ENCODE measurements around the gene ATP6V0B. TPM values are rescaled to one million over a fixed set of nuclear protein-coding genes. Genes with fewer than 3 reads are reported as not detected.
A peak's percentile ranks its signal among the peaks of the same experiment; 100 is the strongest.

Gene ATP6V0B
- total RNA-seq, 1 experiment from 2014 or later, result 144 TPM

DNA sequence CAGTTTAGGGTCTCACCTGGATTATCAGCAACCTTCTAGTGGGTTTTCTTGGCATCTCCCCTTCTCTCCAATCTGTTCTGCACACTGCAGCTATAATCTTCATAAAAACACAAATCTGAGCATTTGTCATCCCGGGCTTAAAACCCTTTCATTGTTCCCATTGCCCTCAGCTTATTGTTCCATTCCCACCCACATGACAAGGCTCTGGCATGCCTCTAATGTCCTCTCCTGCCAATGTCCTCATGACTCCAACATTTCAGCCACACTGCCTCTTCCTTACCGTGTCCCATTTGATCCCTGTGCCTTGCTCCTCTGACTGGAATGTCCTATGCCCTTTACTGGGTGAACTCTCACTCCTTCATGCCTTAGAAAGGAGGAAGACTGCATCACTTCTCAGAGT is 12.4 kb upstream of the ATP6V0B start:
- in situ Hi-C loops (cut with HindIII; ENCODE audit: low pct_unique_long_range_greater_than_20kb, low sequenced_read_pairs), result no loop called here
- no peak for DNase-seq (ENCODE audit: low read depth)

- in situ Hi-C loops (cut with HindIII; ENCODE audit: low pct_unique_long_range_greater_than_20kb, low sequenced_read_pairs), result no loop called here
- no peak for DNase-seq (ENCODE audit: low read depth)
Measured at GRCh38 chr1:43963006-43963405, 11.8 kb upstream of the ATP6V0B start.

DNA sequence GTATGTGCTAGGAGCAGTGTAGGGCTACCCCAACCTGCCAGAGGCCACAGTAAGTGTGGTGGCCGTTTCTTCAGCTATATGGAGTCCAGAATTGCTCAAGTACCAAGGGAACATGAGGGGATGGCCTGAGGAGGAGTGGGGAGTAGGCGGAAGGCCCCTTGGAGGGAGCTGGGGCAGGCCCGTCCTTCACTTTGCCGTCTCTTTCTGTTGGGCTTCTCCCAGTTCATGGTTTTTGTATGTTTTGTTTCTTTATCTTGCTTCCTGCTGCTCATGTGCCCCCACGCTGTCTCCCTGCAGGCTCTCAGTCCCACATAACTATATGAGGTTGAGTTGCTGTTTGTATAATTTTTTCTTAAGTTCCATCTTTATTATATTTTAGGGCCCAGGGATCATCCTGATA is 10.9 kb upstream of the ATP6V0B start:
- in situ Hi-C loops (cut with HindIII; ENCODE audit: low pct_unique_long_range_greater_than_20kb, low sequenced_read_pairs), result no loop called here
- DNase-seq (ENCODE audit: low read depth), result no peak

GRCh38 chr1:43965316-43965715 is 9.4 kb upstream of the ATP6V0B start:
- DNase-seq (ENCODE audit: low read depth), result no peak
- in situ Hi-C loops (cut with HindIII; ENCODE audit: low pct_unique_long_range_greater_than_20kb, low sequenced_read_pairs), result no loop called here

DNA sequence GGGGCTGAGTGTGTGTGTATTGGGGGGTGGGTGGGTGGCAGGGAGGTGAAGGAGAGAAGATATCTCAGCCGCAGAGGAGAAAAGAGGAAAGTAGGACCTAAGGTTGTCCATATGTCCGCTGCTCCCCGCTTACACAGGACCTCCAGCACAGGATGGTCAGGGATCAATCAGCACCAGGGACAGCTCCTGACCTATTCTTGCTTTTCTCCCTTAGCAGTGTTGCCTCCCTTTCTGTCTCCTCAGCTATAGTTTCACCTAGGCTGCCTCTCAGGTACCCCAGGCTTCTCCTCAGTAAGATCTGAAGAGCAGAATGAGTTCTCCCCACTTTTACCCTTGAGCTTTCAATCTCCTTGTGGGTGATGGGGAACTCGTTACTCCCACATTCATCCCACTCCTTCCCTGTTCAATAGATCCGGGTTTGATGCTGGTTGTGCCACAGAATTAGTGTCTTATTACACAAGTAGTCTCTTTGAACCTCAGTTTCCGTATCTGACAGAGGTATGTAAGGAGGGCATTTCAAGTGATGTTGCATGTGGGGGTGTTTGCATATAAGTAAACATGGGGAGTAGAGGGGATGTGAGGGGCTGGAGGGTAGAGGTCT is 6.3 kb upstream of the ATP6V0B start:
- in situ Hi-C loops (cut with HindIII; ENCODE audit: low pct_unique_long_range_greater_than_20kb, low sequenced_read_pairs), result no loop called here
- DNase-seq (ENCODE audit: low read depth), result peak; percentile 39

DNA sequence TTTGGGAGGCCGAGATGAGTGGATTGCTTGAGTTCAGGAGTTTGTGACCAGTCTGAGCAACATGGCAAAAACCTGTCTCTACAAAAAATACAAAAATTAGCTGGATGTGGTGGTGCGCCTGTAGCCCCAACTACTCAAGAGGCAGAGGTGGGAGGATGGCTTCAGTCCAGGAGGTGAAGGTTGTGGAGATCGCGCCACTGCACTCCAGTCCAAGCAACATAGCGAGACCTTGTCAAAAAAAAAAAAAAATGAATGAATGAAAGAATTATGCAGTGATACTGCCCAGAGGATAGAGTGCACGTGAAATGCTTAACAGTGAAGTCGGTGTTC is 5.4 kb upstream of the ATP6V0B start:
- DNase-seq (ENCODE audit: low read depth), result no peak
- in situ Hi-C loops (cut with HindIII; ENCODE audit: low pct_unique_long_range_greater_than_20kb, low sequenced_read_pairs), result no loop called here

DNA sequence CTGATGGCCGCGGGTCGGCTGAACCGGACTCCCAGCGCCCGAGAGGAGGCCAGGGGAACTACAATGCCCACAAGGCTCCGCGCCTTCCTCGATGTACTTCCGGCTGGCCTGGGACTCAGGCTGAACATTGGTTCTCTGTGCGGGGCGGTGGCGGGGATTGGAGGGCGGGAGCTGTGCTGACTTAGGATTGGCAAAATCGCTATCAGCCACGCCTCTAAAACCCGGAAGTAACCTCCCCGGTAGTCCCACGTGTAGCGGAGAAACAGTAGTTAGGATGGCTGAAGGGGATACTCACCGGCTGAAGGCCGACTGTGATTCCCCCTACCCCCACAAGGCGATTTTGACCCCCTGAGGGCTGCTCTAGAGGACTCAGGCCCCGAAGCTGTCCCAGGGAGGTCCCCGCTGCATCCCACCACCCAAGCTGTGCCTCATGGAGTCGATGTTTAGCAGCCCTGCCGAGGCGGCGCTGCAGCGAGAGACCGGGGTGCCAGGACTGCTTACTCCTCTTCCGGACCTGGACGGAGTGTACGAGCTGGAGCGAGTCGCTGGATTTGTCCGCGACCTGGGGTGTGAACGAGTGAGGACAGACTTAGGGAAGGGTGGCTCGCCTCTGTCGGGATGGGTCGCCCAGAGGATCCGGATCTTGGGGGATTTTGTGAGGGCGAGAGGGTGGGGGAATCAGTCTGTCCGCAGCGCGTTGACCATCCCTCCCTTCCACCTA is 4.9 kb upstream of the ATP6V0B start, which contains the start of gene DPH2:
DPH2 (plus strand) TSS at position 265 of the 721 bp plus-strand sequence; CDS start at position 431, 166 bp downstream.
- DNase-seq (ENCODE audit: low read depth), result peak; percentile 83
- in situ Hi-C loops (cut with HindIII; ENCODE audit: low pct_unique_long_range_greater_than_20kb, low sequenced_read_pairs), result no loop called here

GRCh38 chr1:43970502-43970901 is 4.3 kb upstream of the ATP6V0B start:
- in situ Hi-C loops (cut with HindIII; ENCODE audit: low pct_unique_long_range_greater_than_20kb, low sequenced_read_pairs), result no loop called here
- DNase-seq (ENCODE audit: low read depth), result no peak

- in situ Hi-C loops (cut with HindIII; ENCODE audit: low pct_unique_long_range_greater_than_20kb, low sequenced_read_pairs), result no loop called here
- DNase-seq (ENCODE audit: low read depth), result no peak
Measured at GRCh38 chr1:43970911-43971310, 3.8 kb upstream of the ATP6V0B start.

DNA sequence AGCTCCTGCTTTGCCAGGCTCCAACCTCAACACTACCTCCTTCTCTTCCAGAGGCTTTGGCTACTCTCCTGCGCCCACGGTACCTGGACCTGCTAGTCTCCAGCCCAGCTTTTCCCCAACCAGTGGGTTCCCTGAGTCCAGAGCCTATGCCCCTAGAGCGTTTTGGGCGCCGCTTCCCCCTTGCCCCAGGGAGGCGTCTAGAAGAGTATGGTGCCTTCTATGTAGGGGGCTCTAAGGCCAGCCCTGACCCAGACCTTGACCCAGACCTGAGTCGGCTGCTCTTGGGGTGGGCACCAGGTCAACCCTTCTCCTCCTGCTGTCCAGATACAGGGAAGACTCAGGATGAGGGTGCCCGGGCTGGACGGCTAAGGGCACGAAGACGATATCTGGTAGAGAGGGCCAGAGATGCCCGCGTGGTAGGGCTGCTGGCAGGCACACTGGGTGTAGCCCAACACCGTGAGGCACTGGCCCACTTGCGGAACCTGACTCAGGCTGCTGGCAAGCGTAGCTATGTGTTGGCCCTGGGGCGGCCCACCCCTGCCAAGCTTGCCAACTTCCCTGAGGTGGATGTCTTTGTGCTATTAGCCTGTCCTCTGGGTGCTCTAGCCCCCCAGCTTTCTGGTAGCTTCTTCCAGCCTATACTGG is 3.3 kb upstream of the ATP6V0B start:
- in situ Hi-C loops (cut with HindIII; ENCODE audit: low pct_unique_long_range_greater_than_20kb, low sequenced_read_pairs), result no loop called here
- DNase-seq (ENCODE audit: low read depth), result no peak

DNA sequence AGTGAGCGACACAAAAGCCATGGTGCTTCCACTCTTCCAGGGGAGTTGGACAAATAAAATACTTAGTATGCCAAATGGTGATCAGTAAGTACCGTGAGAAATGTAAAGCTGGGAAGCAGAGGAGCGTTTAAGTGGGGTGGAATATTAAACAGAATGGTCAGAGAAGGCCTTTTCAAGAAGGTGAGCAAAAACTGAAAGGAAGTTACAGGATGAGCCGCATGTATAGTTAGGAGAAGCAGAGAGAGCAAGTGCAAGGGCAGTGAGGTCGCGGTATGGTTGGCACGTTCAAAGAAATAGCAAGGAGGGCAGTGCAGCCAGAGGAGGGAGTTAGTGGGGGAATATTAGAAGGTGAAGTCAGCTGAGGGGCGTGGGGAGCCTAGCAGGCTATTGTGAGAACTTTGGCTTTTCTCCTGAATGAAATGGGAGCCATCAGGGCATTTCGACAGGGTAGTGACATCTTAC is 748 bp upstream of the ATP6V0B start:
- in situ Hi-C loops (cut with HindIII; ENCODE audit: low pct_unique_long_range_greater_than_20kb, low sequenced_read_pairs), result no loop called here
- no peak for DNase-seq (ENCODE audit: low read depth)

DNA sequence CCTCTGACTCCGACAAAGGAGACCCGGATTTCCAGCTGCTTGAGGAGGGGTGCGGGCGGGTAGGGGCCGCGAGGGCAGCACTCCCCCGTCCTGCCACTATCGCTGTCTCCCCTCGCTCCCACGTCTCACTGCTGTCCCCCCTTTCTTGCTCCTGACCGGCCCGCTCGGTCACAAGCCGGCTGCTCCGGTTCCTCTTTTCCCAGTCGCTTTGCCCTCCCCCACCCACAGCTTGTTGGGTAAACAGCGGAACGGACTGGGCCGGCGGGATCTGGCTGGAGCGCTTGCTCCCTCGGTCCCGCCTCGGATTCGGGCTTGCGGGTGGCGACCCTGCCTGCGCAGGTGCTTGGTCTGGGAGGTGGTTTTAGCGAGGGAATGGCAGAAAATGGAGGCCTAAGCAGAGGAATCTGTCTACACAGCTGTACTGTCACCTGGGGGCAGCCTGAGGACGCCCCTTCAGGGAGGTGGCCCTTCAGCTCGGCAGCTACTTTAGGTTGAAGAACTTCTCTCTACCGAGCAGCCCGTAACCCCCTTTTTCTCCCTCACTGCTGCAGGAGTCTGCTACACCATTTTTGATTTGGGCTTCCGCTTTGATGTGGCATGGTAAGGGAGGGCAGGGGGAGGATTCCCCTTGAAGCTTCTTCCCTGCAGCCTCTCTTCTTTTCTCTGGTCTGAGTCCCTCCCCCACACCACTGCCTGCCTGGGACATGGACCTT is 645 bp downstream of the ATP6V0B start:
- in situ Hi-C loops (cut with HindIII; ENCODE audit: low pct_unique_long_range_greater_than_20kb, low sequenced_read_pairs), result no loop called here
- DNase-seq (ENCODE audit: low read depth), result no peak

DNA sequence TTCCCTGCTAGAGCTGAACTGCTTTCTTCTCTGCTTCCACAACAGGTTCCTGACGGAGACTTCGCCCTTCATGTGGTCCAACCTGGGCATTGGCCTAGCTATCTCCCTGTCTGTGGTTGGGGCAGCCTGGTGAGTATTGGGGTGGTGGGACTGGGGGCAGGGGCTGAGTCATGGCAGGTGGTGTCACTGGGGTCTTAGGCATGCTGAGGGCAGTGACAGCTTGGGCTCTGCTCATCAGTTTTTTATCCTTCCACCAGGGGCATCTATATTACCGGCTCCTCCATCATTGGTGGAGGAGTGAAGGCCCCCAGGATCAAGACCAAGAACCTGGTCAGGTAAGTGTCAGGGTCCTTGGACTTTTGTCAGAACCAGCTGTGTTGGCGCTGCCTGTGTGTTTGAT is 1.3 kb downstream of the ATP6V0B start:
- in situ Hi-C loops (cut with HindIII; ENCODE audit: low pct_unique_long_range_greater_than_20kb, low sequenced_read_pairs), result no loop called here
- no peak for DNase-seq (ENCODE audit: low read depth)

DNA sequence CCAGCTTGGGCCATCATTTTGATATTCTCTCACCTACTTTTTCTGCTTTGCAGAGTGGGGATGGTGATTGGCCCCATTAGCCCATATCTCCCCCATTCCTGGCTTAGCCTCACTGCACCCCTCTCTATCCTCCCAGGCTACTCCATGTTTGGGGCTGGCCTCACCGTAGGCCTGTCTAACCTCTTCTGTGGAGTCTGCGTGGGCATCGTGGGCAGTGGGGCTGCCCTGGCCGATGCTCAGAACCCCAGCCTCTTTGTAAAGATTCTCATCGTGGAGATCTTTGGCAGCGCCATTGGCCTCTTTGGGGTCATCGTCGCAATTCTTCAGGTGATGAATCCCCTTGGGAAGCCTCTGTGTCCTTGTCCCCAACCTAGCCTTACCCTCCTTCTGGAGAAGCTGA is 2.1 kb downstream of the ATP6V0B start:
- DNase-seq (ENCODE audit: low read depth), result no peak
- in situ Hi-C loops (cut with HindIII; ENCODE audit: low pct_unique_long_range_greater_than_20kb, low sequenced_read_pairs), result no loop called here

- DNase-seq (ENCODE audit: low read depth), result no peak
- in situ Hi-C loops (cut with HindIII; ENCODE audit: low pct_unique_long_range_greater_than_20kb, low sequenced_read_pairs), result no loop called here
Measured at GRCh38 chr1:43977376-43978263, 2.9 kb downstream of the ATP6V0B start.

DNA sequence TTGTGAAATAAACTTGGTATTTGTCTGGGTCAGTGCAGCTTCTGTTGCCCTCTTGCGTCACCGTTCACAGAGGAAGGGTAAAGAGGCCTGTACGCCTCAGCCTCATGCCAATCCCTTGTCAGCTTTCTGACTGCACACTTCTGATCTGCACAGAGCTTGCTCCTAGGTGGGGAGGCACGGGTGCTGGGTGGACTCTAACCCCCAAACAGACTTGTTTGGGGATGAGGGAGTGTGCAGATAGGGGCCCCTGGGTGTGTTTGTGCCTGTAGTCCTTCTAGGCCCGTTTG is 3.4 kb downstream of the ATP6V0B start:
- no peak for DNase-seq (ENCODE audit: low read depth)
- in situ Hi-C loops (cut with HindIII; ENCODE audit: low pct_unique_long_range_greater_than_20kb, low sequenced_read_pairs), result no loop called here

DNA sequence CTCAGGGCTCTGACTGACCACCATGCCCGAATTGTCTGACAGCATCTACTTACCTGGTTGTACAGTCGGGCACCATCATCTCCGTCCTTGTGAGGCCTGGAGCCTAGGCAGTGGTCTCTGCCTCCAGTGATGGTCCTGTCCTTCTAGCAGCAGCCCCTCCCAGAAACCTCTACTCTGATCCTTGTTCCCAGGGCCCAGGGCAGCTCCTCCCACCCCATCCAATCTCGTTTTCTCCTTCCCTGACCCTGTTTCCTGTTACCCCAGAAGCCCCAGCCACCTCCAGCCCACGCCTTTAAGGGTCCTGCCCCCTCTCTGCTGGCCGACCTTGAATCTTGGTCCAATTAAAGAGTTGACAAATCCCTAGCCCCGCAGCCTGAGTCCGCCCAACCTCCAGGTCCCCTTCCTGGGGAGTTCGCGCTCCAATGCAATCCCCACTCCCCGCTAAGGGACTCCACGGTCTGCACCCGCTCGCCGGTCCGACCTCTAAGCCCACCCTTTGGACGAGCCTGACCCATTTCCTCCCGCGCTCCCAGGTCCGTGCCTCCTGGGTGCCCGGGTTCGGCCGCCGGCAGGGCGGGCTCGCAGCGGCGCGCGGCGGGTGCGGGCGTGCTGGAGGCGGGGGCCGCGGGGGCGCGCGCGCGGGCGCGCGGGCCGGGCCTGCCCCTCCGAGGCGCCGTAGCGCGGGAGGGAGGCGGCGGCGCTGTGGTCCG is 3.9 kb downstream of the ATP6V0B start, which contains the start of gene B4GALT2:
B4GALT2 (plus strand) TSS at position 660 of the 710 bp plus-strand sequence. CDS start 1,951 bp downstream, outside the sequence.
- in situ Hi-C loops (cut with HindIII; ENCODE audit: low pct_unique_long_range_greater_than_20kb, low sequenced_read_pairs), result no loop called here
- no peak for DNase-seq (ENCODE audit: low read depth)

- in situ Hi-C loops (cut with HindIII; ENCODE audit: low pct_unique_long_range_greater_than_20kb, low sequenced_read_pairs), result no loop called here
- DNase-seq (ENCODE audit: low read depth), result no peak
Measured at GRCh38 chr1:43979261-43979527, 4.4 kb downstream of the ATP6V0B start.
